Measurements from ENCODE around the gene SLC4A3.

SLC4A3 gene

GRCh38 chr2:219612577-219613286 is 14.7 kb upstream of the SLC4A3 start:
- no peak for DNase-seq

- no peak for DNase-seq
Measured at GRCh38 chr2:219613461-219614070, 13.9 kb upstream of the SLC4A3 start.

- DNase-seq, result no peak
Measured at GRCh38 chr2:219614076-219614860, 13.2 kb upstream of the SLC4A3 start.

GRCh38 chr2:219615036-219615435 is 12.4 kb upstream of the SLC4A3 start:
- no peak for DNase-seq

GRCh38 chr2:219615894-219616293 is 11.5 kb upstream of the SLC4A3 start:
- DNase-seq, result no peak

- no peak for DNase-seq
Measured at GRCh38 chr2:219616550-219616949, 10.9 kb upstream of the SLC4A3 start.

GRCh38 chr2:219618733-219619122 is 8.7 kb upstream of the SLC4A3 start:
- DNase-seq, result no peak

- no peak for DNase-seq
Measured at GRCh38 chr2:219619235-219619634, 8.2 kb upstream of the SLC4A3 start.

- DNase-seq, result no peak
Measured at GRCh38 chr2:219620546-219620945, 6.9 kb upstream of the SLC4A3 start.

- no peak for DNase-seq
Measured at GRCh38 chr2:219621935-219622334, 5.5 kb upstream of the SLC4A3 start.

GRCh38 chr2:219622472-219622871 is 5.0 kb upstream of the SLC4A3 start:
- no peak for DNase-seq

- DNase-seq, result no peak
Measured at GRCh38 chr2:219624565-219624964, 2.9 kb upstream of the SLC4A3 start.

- no peak for DNase-seq
Measured at GRCh38 chr2:219625179-219625578, 2.3 kb upstream of the SLC4A3 start.

GRCh38 chr2:219626540-219626939 is 890 bp upstream of the SLC4A3 start:
- DNase-seq, result no peak

GRCh38 chr2:219628235-219628985 is 980 bp downstream of the SLC4A3 start:
- no peak for DNase-seq

- DNase-seq, result no peak
Measured at GRCh38 chr2:219628986-219629901, 1.8 kb downstream of the SLC4A3 start.

- DNase-seq, result no peak
Measured at GRCh38 chr2:219629976-219630695, 2.7 kb downstream of the SLC4A3 start.

- DNase-seq, result no peak
Measured at GRCh38 chr2:219630770-219631405, 3.5 kb downstream of the SLC4A3 start.

- DNase-seq, result no peak
Measured at GRCh38 chr2:219631406-219631891, 4.0 kb downstream of the SLC4A3 start.

GRCh38 chr2:219631904-219632759 is 4.7 kb downstream of the SLC4A3 start:
- no peak for DNase-seq

Data from DMS79 (cell line).